ENCODE results near the gene NACA2.

NACA2 gene

DNA sequence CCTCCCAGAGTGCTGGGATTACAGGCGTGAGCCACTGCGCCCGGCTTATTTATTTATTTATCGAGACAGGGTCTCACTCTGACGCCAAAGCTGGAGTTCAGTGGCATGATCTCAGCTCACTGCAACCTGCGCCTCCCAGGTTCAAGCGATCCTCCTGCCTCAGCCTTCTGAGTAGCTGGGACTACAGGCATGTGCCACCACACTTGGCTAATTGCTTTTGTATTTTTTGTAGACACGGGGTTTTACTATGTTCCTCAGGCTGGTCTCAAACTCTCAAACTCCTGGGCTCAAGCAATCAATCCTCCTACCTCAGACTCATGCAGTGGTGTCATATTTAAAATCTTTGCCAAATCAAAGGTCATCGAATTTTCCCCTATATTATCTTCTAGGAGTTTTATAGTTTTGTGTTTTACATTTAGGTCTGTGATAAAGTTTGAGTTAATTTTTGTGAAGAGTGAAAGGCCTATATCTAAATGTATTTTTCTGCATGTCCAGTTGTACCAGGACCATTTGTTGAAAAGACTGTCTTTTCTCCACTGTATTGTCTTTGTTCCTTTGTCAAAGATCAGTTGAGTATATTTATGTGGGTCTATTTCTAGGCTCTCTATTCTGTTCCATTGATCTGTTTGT is 47.1 kb downstream of the NACA2 start:
- DNase-seq = no peak

DNA sequence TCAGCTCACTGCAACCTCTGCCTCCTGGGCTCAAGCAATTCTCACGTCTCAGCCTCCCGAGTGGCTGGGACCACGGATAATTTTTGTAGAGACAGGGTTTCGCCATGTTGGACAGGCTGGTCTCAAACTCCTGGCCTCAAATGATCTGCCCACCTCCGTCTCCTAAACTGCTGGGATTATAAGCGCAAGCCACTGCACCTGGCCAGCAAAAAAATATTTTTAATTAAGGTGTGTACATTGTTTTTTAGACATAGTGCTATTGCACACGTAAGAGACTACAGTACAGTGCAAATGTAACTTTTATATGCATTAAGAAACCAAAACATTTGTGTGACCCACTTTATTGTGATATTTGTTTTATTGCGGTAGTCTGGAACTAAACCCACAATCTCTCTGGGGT is 49.0 kb downstream of the NACA2 start:
- no peak for DNase-seq

DNA sequence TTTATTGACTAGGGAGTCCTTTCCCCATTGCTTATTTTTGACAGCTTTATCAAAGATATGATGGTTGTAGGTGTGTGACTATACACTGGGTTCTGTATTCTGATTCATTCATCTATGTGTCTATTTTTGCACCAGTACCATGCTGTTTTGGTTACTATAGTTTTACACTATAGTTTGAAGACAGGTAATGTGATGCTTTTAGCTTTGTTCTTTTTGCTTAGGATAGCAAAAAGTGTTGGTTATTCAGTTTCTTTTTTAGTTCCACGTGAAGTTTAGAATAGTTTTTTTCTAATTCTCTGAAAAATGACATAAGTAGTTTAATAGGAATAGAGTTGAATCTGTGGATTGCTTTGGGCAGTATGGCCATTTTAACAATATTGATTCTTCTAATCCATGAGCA is 50.1 kb downstream of the NACA2 start:
- DNase-seq = no peak

Measured in NCI-H1105 (cell line).